Middle frontal gyrus (tissue), 1 donor: ENCODE results near the gene TGOLN2.
"Not testable (repeated sequence)": the region's sequence is repeated elsewhere in the genome, so short reads cannot be mapped to it uniquely, and the experiment has no call there.

ENCODE experiments used
- DNase-seq: peaks from one replicate; pipeline ENCODE4 v3.0.0-alpha.2; 2015; ENCODE audit warnings: low spot score; ENCODE audit errors: extremely low spot score

TGOLN2 gene

DNA sequence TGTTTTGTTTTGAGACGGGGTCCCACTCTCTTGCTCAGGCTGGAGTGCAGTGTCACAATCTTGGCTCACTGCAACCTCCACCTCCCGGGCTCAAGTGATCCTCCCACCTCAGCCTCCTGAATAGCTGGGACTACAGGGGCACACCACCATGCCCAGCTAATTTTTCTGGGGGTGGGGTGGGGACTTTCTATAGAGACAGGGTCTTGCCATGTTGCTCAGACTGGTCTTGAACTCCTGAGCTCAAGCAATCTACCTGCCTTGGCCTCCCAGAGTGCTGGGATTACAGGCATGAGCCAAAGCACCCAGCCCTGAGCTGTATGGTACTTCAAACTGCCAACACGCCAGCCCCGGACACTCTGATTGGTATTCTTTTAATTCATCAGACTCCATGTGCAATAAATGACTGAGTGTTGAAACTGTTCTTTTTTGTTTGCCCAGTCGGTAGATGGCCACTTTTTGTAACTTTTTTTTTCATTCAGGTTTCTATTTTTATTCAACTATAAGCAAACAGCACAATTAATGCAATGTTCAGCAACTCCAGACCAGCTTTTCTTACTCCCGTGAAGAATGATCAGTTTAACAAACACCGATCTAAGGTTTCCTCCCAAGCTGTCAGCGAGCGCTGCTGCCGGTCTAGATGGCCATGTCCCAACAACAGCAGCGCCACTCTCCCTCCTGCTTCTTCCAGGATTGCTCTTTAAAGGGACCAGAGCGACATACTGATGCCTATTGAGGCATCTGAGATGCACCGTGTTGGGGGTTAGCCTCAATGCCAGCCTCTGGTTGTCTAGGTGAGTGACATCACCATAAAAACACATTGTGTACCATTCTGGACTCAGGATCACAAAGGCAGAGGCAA lies 12.5 kb upstream of the TGOLN2 start:
- no peak for DNase-seq

DNA sequence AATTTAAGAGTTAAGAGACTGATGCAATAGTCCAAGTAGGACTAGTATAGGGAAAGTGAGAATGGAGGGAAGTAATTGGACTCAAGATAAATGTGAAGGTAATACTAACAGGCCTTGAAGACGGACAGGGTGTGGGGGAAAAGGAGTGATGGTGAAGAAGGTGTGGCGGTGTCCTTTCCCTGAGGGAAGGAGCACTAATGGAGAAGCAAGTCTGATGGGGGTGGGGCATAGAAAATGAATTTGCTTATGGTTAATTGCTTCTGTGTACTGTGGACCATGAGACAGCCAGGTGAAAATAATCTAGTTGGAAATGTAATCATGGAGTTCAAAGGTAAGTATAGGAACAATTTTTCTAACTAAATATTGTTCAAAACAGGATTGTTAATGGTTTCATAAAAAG lies 7.1 kb upstream of the TGOLN2 start:
- DNase-seq: no peak

DNA sequence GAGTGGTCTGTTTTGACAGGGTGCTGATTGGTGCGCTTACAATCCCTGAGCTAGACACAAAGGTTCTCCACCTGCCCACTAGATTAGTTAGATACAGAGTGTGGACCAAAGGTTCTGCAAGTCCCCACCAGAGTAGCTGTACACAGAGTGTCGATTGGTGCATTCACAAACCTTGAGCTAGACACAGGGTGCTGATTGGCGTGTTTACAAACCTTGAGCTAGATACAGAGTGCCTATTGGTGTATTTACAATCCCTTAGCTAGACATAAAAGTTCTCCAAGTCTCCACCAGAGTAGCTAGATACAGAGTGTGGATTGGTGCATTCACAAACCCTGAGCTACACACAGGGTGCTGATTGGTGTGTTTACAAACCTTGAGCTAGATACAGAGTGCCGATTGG lies 6.1 kb upstream of the TGOLN2 start:
- not testable (repeated sequence) for DNase-seq

DNA sequence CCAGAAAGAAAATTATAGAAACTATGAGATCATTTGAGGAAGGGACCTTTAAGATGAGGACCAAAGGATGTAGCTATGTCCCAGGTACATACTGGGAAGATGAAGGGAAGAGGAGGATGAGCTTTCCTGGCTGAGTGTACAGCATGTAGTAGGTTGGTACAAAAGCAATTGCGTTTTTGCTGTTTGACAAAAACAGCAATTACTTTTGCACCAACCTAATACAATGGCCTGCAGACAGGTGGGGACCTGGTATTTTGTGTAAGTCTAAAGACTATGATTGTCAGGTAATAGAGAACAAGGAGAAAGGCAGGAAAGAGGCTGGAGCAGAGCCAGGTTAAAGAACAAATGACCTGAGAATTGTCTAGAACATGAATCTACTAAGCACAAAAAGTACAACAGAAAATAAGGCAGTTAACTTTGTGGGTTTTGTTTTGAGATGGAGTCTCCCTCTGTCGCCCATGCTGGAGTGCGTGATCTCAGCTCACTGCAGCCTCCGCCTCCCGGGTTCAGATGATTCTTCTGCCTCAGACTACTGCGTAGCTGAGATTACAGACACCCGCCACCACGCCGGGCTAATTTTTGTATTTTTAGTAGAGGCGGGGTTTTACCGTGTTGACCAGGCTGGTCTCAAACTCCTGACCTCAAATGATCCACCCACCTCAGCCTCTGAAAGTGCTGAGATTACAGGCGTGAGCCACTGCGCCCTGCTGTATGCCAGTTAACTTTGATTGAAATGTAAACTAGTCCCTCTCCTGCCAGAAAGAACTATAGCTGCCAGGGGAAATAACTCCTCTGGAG lies 3.2 kb upstream of the TGOLN2 start:
- no peak for DNase-seq

DNA sequence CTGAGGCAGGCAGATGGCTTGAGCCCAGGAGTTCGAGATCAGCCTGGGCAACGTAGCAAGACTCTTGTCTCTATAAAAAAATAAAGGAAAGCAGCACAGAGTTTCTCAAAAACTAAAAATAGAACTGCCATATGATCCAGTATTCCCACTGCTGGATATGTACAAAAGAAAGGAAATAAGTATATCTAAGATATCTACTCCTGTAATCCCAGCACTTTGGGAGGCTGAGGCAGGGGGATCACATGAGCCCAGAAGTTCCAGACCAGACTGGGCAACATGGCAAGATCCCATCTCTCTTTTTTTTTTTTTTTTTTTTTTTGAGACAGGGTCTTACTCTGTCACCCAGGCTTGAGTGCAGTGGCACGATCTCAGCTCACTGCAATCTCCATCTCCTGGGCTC lies 1.9 kb upstream of the TGOLN2 start:
- not testable (repeated sequence) for DNase-seq

DNA sequence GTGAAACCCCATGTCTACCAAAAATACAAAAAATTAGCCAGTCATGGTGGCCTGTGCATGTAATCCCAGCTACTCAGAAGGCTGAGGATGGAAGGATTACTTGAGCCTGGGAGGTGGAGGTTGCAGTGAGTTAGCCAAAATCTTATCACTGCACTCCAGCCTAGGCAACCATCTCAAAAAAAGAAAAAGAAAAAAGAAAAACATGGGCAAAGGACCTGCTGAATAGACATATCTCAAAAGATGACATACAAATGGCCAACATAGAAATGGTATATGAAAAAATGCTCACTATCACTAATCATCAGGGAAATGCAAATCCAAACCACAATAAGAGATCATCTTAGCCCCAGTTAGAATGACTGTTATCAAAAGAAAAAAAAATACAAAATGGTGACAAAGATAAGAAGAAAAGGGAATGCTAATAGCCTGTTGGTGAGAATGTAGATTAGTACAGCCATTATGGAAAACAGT lies 1.4 kb upstream of the TGOLN2 start:
- no peak for DNase-seq

DNA sequence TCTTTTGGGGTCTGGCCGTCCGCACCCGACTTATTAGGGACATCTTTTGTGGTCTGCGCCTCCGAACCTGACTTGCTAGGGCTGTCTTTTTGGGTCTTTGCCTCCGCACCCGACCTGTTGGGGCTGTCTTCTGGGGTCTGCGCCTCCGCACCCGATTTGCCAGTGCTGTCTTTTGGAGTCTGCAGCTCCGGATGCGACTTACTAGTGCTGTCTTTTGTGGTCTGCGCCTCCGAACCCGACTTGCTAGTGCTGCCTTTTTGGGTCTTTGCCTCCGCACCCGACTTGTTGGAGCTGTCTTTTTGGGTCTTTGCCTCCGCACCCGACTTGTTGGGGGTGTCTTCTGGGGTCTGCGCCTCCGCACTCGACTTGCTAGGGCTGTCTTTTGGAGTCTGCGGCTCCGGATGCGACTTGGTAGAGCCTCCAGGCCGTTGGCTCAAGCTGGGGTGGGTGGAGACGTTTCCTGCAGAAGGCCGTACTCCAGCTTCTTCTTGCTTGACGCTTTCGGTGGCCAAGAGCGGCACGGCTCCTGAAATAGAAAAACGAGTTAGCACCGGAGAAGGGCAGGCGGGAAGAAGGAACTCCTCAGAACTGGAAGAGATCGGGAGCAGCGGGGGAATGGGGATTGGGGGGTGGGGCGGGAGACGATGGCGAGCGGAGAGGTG lies 498 bp downstream of the TGOLN2 start:
- no peak for DNase-seq

DNA sequence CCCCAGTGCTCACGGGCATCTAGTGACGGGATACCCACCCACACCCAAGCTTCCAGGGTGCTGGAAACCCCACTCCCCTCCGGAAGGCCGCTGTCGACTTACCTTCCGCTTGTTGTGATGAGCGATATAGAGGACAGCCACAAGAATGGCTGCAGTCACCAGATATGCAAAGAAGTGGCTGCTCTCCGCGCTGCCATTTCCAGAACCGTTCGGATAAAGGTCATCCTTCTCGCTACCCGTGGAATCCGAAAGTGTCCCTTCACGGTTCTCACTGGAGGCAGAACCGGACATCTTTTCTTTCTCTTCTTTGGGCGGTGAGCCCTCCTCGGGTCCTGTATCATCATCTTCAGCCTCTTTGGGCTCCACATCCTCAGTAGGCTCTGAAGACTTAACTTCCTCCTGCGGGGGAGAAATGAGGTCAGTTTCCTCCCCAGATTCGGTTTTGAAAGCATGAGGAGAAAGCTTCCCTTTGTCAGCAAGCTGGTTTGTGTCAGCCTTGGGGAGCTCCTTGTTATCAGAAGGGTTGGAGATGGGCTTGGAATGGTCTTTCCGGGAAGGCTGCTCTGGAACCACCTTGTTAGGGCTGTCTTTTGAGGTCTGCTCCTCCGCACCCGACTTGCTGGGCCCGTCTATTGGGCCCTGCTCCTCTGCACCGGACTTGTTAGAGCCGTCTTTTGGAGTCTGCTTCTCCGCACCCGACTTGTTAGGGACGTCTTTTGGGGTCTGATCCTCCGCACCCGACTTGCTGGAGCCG lies 1.2 kb downstream of the TGOLN2 start:
- DNase-seq: no peak

DNA sequence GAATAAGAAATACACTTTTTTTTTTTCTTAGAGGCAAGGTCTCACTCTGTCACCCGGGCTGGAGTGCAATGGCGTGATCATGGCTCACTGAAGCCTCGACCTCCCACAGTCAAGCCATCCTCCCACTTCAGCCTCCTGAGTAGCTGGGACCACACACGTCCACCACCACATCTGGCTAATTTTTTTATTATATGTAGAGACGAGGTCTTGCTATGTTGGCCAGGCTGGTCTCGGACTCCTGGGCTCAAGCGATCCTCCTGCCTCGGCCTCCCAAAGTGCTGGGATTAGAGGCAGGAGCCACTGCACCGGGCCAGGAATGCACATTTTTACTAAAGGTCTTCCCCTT lies 2.4 kb downstream of the TGOLN2 start:
- no peak for DNase-seq

DNA sequence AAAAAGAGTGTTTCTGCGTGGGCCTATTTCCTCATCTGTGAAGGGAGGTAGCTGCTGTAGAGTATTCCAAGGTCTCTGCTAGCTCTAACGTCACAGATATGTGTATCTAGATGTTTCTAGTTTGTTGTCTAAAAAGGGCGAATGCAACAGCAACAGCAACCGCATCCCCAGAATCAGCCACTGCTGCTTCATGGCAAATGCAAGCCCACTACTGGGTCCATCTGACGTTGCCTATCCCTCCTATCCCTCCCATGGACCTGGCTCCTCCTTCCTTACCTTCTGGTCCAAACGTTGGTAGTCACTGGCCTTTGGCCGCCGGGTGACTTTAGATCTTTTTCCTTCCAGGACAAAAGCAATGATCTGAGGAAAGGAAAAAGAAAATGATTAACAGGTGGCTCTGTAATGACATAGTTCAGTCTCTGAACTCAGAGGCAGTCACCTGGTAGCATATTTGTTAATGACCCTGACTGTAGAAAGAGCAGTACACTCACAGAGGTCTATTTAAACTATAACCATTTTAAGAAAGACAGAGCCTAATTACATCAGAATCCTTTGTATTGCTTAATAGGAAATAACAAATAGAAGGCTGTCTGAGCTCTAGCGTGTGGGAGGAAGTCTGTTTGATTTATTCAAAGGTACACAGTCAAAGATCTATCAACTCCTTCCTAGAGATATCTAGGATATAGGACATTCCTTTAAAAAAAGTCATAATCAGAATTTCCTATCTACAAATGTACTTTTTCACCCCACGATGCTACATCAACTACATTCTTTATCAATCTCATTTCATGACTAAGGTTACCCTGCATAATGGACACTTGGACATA lies 2.9 kb downstream of the TGOLN2 start:
- DNase-seq: no peak

DNA sequence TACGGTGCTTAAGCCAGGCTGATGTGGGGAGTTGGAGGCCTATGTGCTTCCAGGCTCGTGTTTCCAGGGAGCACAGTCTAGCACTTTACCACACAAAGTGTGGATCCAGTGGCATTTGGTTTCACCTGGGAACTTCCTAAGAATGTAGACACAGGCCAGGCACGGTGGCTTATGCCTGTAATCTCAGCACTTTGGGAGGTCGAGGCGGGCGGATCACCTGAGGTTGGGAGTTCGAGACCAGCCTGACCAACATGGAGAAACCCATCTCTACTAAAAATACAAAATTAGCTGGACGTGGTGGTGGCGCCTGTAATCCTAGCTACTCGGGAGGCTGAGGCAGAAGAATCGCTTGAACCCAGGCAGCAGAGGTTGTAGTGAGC lies 3.8 kb downstream of the TGOLN2 start:
- DNase-seq: not testable (repeated sequence)

DNA sequence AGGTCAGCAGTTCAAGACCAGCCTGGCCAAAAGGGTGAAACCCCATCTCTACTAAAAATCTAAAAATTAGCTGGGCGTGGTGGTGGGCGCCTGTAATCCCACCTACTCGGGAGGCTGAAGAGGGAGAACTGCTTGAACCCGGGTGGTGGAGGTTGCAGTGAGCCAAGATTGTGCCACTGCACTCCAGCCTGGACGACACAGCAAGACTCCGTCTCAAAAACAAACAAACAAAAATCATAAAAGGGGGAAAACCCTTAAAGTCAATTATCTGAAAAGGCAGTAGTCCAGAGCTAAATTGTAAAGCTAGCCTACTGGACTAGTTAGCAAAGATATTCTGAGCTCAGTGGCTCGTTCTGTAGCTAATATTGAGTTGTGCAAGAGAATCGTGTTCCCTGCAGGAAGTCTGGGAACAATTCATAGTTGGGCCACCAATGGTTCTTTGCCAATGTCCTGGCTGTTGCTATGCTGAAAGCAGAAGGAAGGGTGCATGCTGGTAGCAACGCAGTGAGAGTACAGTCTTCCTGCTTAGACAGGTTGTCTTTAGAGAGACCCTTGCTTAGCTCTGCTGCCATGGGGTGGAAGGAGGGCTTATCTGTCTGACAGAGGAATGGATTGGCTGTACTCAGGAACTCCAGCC lies 4.3 kb downstream of the TGOLN2 start:
- no peak for DNase-seq

DNA sequence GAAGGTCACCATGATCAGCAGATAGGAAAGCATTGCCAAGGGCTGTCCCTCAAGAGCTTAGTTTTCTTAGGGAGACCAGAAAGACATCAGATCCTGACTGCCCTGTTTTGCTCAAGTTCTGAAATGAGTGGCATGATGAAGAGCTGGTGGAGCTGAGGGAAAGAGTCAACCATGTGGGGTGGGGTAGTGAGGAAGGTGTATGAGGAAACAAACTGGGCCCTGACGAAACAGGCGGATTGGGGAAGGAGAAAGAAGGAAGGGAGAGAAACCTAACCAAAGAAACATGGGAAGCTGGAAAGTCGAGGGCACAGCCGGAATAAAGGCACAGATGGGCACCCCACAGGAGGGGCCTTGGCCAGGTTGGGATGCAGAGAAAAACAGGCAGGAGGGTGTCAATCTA lies 8.0 kb downstream of the TGOLN2 start:
- DNase-seq: no peak

DNA sequence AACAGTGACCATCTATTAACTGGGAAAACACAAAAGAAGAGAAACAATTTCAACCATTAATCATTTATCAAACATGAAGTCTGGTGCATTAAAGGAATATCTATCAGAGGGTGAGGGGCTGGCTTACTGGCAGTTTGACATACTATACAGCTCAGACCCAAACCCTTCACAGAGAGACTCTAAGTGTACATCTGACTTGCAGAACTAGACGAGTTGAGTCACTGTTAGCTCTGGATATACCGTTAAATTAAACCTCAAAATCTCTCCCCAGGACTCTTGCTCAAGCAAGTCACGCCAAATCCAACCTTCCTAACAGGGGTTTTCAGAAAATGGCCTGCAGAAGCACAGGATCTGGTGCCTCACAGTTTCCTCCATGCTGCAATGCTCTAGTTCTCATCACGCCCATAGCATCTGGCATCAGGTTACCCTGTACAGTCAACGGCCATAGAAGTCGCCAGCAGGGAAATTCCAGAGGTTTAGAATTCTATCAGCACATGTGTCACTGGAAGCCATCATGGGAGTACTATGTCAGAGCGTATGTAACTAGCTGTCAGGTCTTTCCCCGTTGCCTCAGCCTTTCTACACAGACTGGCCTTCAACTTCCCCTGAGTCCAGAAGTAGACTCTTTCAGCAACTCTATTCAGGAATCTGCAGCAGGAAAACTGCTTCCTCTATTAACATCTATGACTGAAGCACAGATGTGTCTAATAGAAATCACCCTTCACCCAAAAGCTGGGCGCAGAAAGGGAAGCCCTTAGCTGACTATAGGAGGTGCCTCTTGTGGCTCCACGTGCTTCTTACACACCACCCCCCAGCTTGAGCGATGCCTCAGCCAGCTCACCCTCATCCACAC lies 9.3 kb downstream of the TGOLN2 start:
- no peak for DNase-seq

DNA sequence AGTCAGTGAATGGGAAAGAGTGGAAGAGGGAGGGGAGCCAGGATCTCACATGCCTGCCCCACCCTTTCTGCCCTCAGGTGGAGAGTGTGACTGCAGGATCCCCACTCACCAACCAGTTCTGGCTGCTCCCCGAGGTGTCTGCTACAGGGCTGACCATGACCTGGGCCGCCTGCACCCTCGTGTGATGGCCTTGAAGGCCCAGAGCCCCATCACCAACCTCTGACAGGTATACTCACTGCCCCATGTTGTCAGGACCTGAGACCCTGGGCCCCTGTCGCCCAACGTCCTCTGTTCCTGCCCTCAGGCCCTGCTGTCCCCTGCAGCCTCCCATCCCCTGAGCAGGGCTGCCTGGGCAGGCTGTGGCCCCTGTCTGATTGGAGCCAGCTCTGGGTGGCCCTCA lies 11.9 kb downstream of the TGOLN2 start:
- DNase-seq: not testable (repeated sequence)

DNA sequence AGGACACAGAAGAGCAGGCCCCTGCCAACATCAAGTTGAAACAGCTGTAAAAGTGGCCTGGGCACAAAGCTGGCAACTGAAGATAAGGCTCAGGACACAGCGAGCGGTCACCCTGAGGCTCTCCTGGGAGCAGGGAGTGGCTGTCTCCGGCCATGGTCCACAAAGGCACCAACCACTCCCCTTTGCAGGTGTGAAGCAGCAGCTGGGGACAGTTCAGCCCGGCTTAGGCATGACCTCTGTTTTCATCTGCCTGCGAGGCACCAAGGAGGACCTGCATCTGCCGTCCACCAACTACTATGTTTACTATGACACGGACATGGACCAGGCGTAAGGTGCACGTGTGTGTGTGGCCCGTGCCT lies 12.9 kb downstream of the TGOLN2 start:
- DNase-seq: no peak

DNA sequence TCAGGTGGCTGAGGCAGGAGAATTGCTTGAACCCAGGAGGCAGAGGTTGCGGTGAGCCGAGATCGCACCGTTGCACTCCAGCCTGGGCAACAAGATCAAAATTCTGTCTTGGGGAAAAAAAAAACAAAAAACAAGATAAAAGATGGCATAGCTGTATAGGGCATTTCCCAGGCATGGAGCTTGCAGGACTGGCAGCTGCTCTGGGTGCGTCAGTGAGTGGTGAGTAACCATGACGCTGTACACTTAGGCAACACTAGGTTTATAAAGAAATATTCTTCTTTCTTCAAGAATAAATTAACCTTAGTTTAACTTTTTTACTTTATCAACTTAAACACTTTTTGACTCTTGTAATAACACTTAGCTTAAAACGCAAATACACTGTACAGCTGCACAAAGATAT lies 15.4 kb downstream of the TGOLN2 start:
- no peak for DNase-seq

DNA sequence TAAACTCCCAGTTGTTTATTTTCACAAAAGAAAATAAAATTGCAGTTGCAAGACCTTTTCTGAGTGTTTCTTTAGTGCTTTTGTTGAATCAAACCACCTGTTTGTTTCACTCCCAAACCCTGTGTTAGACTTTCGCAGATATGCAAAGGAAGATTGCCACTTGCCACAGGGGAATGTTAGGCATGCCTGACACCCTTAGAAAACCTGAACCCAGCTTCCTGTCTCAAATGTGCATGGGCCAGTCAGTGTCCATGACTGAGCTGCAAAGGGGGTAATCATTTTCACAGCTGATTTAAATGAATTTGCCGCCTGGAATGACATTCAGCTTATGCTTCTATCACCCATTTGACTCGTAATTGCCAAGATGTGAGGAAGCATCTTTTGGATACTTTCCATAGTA lies 17.5 kb downstream of the TGOLN2 start:
- DNase-seq: no peak

DNA sequence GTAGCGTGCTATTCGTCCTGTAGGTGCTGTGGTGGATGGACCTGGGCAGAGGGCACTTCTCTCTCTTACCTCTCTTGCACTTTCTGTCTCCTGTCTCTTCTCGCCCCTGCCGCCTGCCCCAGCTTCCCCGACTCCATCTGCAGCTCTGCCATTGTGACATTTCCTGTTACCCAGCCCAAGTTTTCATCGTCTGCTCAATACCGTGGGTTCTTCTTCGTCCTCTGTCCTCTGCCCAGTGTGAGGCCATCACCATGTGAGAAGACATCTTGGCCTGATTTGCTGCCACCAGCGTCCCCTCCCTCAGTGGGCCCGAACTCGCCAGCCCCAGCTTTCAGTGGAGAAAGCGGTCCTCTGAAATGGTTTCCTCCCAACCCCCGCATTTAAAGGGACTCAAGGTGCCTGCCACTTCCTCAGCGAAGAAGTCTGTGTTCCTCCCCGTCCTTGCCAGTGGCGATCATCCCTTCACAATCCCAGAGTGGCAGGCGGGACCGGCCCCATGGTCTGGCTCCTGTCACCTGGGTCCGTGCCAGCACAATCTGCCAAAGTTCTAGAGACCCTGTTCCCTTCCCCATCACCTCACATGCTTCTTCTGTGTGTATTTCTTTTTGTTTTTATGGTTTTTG lies 18.0 kb downstream of the TGOLN2 start:
- no peak for DNase-seq
